ENCODE measurements around the gene KLKB1.

- TF ChIP-seq POLR2A (IDR thresholded peaks at IDR 0.05) (no peak), CTCF (IDR thresholded peaks at IDR 0.05) (no peak)
Observed at GRCh38 chr4:186240848-186241491, 13.7 kb downstream of the KLKB1 start.
